ENCODE measurements around the gene CDC73. TPM values are rescaled to one million over a fixed set of nuclear protein-coding genes. Genes with fewer than 3 reads are reported as not detected.

Gene CDC73
- total and polyA plus RNA-seq, 2 of the 13 experiments (the other 11 are each of a cell fraction or from before 2014, with no cell fraction given) = 20.2 to 26.3 TPM

- Histone ChIP-seq H3K27ac (ENCODE audit: extremely low read length, insufficient read depth, low read length) (no peak overlapping the region), H3K4me1 (ENCODE audit: insufficient read depth, low read length) (no peaks in the 10 kb centered on the region), H3K9me3 (ENCODE audit: low read length) (no peaks in the 10 kb centered on the region), H3K4me3 (replicated peaks in 1 of 3; ENCODE audit: insufficient read depth in 1 of 3, low read depth in 2 of 3, low read length in 3 of 3) (no peak overlapping the region), H3K79me2 (ENCODE audit: insufficient read depth, low read length) (no peaks in the 10 kb centered on the region), H3K36me3 (replicated peaks in 1 of 2; ENCODE audit: control insufficient read depth in 1 of 2, insufficient read depth in 2 of 2, low read length in 2 of 2) (no peaks in the 10 kb centered on the region), H4K20me1 (ENCODE audit: insufficient read depth, low read length) (no peaks in the 10 kb centered on the region), H3K27me3 (ENCODE audit: control insufficient read depth in 1 of 2, insufficient read depth in 2 of 2, low read length in 2 of 2) (no peaks in the 10 kb centered on the region), H3K9ac (ENCODE audit: insufficient read depth, low read depth, low read length) (no peak overlapping the region), H2AFZ (ENCODE audit: low read length) (no peak overlapping the region), H3K4me2 (ENCODE audit: low read depth, low read length) (no peak overlapping the region)
- no peak for ATAC-seq
- WGBS (ENCODE audit: low lambda C conversion rate) = 93% methylated on average over 1 of the region's 1 CpG
- FAIRE-seq = no peak
- DNase-seq (ENCODE audit: low spot score) = no peak
- ChIA-PET CTCF (ENCODE audit: low intra/inter-chr PET ratio, low total read pairs) (no interaction called here), POLR2A (no interaction called here)
- in situ Hi-C loops (cut with HindIII; ENCODE audit: extremely low pct_ligation_motif_present, low pct_unique_long_range_greater_than_20kb) (no loop called here), intact Hi-C loops (cut with micrococcal nuclease; ENCODE audit: unreplicated experiment) (no loop called here)
- BruUV-seq (replicated peaks) = no TSS peak
- TF ChIP-seq CHD4 (IDR thresholded peaks at IDR 0.05; ENCODE audit: borderline replicate concordance, low read length) (no peak), MAFF (IDR thresholded peaks at IDR 0.05; ENCODE audit: low read depth, low read length) (peak; percentile 21; the same call in 1 of the 2 replicates), ZFY (CRISPR knock-in tag; IDR thresholded peaks at IDR 0.05) (no peak), HDAC1 (CRISPR knock-in tag; IDR thresholded peaks at IDR 0.05) (no peak), ZNF367 (CRISPR knock-in tag; IDR thresholded peaks at IDR 0.05; ENCODE audit: borderline replicate concordance) (no peak), PRMT3 (CRISPR knock-in tag; IDR thresholded peaks at IDR 0.05; ENCODE audit: borderline replicate concordance, low read depth) (no peak), BRF2 (CRISPR knock-in tag; IDR thresholded peaks at IDR 0.05) (no peak), ZKSCAN8 (CRISPR knock-in tag; IDR thresholded peaks at IDR 0.05; ENCODE audit: borderline replicate concordance) (no peak), ZFX (CRISPR knock-in tag; IDR thresholded peaks at IDR 0.05; ENCODE audit: low read depth) (no peak), ZNF543 (CRISPR knock-in tag; IDR thresholded peaks at IDR 0.05) (no peak), TMF1 (CRISPR knock-in tag; IDR thresholded peaks at IDR 0.05; ENCODE audit: low read depth) (no peak), MAFK (conservative IDR thresholded peaks at IDR 0.05 in 1 of 2, IDR thresholded peaks at IDR 0.05 in 1 of 2; ENCODE audit: low read length in 2 of 2) (peak; percentile 33 to 50; a peak in 1 of 4 replicates)
These were observed 182.0 kb downstream of the CDC73 start for GRCh38 chr1:193303849-193304248.

MicroRNAs encoded within 50 kb of the gene (microRNA counts, 767-probe panel; counts per million panel counts)
- not detected for microRNA hsa-miR-1278

Small RNAs within 50 kb of the gene (microRNA-seq; reads per million reads assigned to microRNA genes)
- gene MIR1278 = not detected

Small RNAs within 50 kb of the gene (small RNA-seq; reads per million reads assigned to genes)
- gene MIR1278 (ENCODE audit: insufficient read depth in 2 of 3, insufficient read length in 3 of 3, low read depth in 2 of 3, low replicate concordance in 1 of 3) = 0 to 7.7 (median 7.2) reads per million in 3 experiments

Other genes starting within 250 kb of the CDC73 start
- gene UCHL5, start 62.7 kb upstream of the CDC73 start, total RNA-seq (2016; rRNA removed; fragmentation: Illumina TruSeq; extraction: Trizol) = 44.1 and 72.4 TPM in 2 replicates
- gene UCHL5, start 62.7 kb upstream of the CDC73 start, polyA plus RNA-seq (2011; rRNA removed) = 11.3 and 18.2 TPM in 2 replicates
- gene RO60, start 62.4 kb upstream of the CDC73 start, total RNA-seq (2016; rRNA removed; fragmentation: Illumina TruSeq; extraction: Trizol) = 53.7 and 90.0 TPM in 2 replicates
- gene RO60, start 62.4 kb upstream of the CDC73 start, polyA plus RNA-seq (2011; rRNA removed) = 14.5 and 20.3 TPM in 2 replicates
- gene GLRX2, start 16.6 kb upstream of the CDC73 start, total RNA-seq (2016; rRNA removed; fragmentation: Illumina TruSeq; extraction: Trizol) = 39.0 and 42.1 TPM in 2 replicates
- 11.8 and 11.9 TPM in 2 replicates for gene GLRX2, start 16.6 kb upstream of the CDC73 start, polyA plus RNA-seq (2011; rRNA removed)
- not detected in 2 replicates for gene B3GALT2, start 64.6 kb downstream of the CDC73 start, total RNA-seq (2016; rRNA removed; fragmentation: Illumina TruSeq; extraction: Trizol)
- gene B3GALT2, start 64.6 kb downstream of the CDC73 start, polyA plus RNA-seq (2011; rRNA removed) = not detected in 2 replicates

Data from HepG2 (cell line).